Melanocyte of skin (primary cell): ENCODE data around the gene FBXO17. TPM values are rescaled to one million over a fixed set of nuclear protein-coding genes. Genes with fewer than 3 reads are reported as not detected.

Experiments used
- total RNA-seq, 2 donors: library from RNA; depleted of rRNA; stranded (reverse); fragments of >200 nt; gene quantifications; 2 replicates each; pipeline ENCODE4 v1.2.3, GENCODE V29; 2012

Gene FBXO17
- 10 to 100 TPM; 26.0 to 26.8 TPM for total RNA-seq

DNA sequence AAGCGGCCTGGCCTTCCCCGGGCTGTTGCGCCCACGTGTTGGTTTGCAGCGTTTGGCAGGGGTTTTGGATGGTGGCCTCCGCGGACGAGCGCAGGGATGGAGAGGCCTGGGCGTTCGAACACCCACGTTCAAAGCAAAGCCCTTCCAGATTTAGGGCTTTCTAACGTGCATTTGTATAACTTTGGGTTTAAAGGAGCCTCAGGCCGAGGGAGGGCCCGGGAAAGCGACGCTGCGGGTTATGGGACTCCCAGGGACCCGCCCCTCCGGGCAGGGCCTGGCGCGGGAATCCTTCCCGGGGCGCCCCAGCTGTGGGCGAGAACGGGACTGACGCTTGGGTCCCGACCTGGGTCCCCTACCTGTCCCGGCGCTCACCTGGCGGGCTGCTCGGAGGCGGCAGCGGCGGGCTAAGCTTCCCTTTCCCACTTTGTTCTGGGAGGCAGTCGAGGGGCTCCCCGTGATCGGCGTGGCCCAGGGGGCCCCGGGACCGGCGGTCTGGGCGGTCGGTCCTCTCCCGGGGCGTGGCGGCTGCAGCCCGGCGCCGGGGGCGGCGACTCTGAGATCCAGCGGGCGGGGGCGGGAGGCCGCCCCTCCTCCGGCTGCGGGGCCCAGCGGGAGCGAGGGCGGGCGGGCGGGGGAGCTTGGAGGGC is at the start of gene FBXO17:
Gene FBXO17 (minus strand): TSS at position 529 of the 647 bp plus-strand sequence. CDS start 25,423 bp downstream, outside the sequence.

GRCh38 chr19:38930776-38931520 is 44.6 kb downstream of the FBXO17 start, which contains the start of gene MRPS12:
MRPS12 (plus strand) TSS chr19:38930944; CDS start chr19:38931295, 351 bp downstream.

GRCh38 chr19:38929929-38930775 is 45.4 kb downstream of the FBXO17 start, which contains the start of gene SARS2:
SARS2 (minus strand) TSS chr19:38930763; CDS start chr19:38930736, 27 bp downstream.

DNA sequence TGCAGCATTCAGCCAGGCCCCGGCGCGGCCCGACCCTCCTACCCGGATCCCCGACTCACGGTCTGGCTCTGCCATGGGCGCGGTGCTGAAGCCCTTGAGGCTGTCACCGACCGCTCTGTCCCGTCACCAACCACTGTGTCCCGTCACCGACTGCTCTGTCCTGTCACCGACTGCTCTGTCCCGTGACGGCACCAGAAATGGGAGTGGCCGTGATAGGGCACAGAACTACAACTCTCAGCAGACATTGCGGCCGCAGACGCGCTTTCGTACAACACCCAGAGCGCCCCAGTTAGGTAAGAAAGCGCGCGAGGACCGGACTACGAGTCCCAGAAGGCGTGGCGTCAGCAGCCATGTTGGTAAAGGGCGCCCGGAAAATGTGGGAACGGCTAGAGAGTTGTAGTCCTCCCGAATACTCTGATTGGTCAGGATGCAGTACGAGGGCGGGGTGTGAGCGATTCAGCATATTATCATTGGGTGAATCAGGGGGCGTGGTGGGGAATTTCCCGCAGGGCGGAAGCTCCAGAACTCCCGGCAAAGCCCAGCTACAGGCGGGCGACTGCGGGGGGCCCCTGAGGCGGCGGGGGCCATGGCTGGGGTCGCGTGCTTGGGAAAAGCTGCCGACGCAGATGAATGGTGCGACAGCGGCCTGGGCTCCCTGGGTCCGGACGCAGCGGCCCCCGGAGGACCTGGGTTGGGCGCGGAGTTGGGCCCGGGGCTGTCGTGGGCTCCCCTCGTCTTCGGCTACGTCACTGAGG is 75.9 kb downstream of the FBXO17 start, which contains the start of the genes NFKBIB and SIRT2:
Gene NFKBIB (plus strand): TSS at position 523 of the 755 bp plus-strand sequence. CDS start 64 bp downstream, at position 587.
Gene SIRT2 (minus strand): TSS at position 172 of the 755 bp plus-strand sequence. CDS start 97 bp downstream, at position 75.

Other genes starting within 250 kb of the FBXO17 start
- gene CAPN12, start 231.3 kb downstream of the FBXO17 start, total RNA-seq = not detected
- gene LGALS7, start 202.2 kb downstream of the FBXO17 start, total RNA-seq = not detected
- not detected for gene LGALS7B, start 186.5 kb downstream of the FBXO17 start, total RNA-seq
- gene LGALS4, start 162.8 kb downstream of the FBXO17 start, total RNA-seq = not detected
- 10 to 100 TPM; 36.6 to 61.3 TPM for gene ECH1, start 143.9 kb downstream of the FBXO17 start, total RNA-seq
- gene HNRNPL, start 125.8 kb downstream of the FBXO17 start, total RNA-seq = 100 to 1,000 TPM; 191 to 265 TPM
- gene RINL, start 97.5 kb downstream of the FBXO17 start, total RNA-seq = 1 to 10 TPM; 3.4 to 6.0 TPM
- 10 to 100 TPM; 65.6 to 98.4 TPM for gene SIRT2, start 76.1 kb downstream of the FBXO17 start, total RNA-seq
- 10 to 100 TPM; 14.8 to 22.0 TPM for gene NFKBIB, start 75.8 kb downstream of the FBXO17 start, total RNA-seq
- gene CCER2, start 63.6 kb downstream of the FBXO17 start, total RNA-seq = not detected
- 10 to 100 TPM; 29.3 to 34.0 TPM for gene SARS2, start 45.0 kb downstream of the FBXO17 start, total RNA-seq
- gene MRPS12, start 44.8 kb downstream of the FBXO17 start, total RNA-seq = 10 to 100 TPM; 33.0 to 76.3 TPM
- gene FBXO27, start 56.8 kb upstream of the FBXO17 start, total RNA-seq = 1 to 10 TPM; 3.8 to 4.0 TPM
- 10 to 100 TPM in 1 of 2 donors, 1 to 10 TPM in 1; 2.1 to 14.3 TPM for gene ACP7, start 108.6 kb upstream of the FBXO17 start, total RNA-seq
- gene PAK4, start 150.0 kb upstream of the FBXO17 start, total RNA-seq = 10 to 100 TPM; 13.1 to 21.3 TPM
- 10 to 100 TPM in 1 of 2 donors, 1 to 10 TPM in 1; 1.3 to 12.4 TPM for gene NCCRP1, start 221.2 kb upstream of the FBXO17 start, total RNA-seq
- gene SYCN, start 228.5 kb upstream of the FBXO17 start, total RNA-seq = not detected